Activated naive CD8-positive, alpha-beta T cell treated with anti-CD3 and anti-CD28 coated beads, Interleukin-2, amount 50 U/mL, for 24 hours (primary cell): Measurements from ENCODE around the gene B4GALNT3.
A peak's percentile ranks its signal among the peaks of the same experiment; 100 is the strongest.

Experiments
- ATAC-seq: fragments of 150-1000 bp; cut with Tn5 transposase; one replicate; pipeline ENCODE4 v1.10.0; 2021
- DNase-seq: peaks from one replicate; pipeline ENCODE4 v3.0.0; 2021
- H3K27ac Mint-ChIP-seq: one replicate; pipeline ENCODE4 v1.8.0; 2021; ENCODE audit warnings: mild to moderate bottlenecking, mixed read lengths
- H3K27me3 Mint-ChIP-seq: one replicate; pipeline ENCODE4 v1.8.0; 2021; ENCODE audit warnings: mixed read lengths
- H3K36me3 Mint-ChIP-seq: one replicate; pipeline ENCODE4 v1.8.0; 2021; ENCODE audit warnings: low read depth, mixed read lengths
- H3K4me1 Mint-ChIP-seq: one replicate; pipeline ENCODE4 v1.8.0; 2021; ENCODE audit warnings: mixed read lengths
- H3K4me3 Mint-ChIP-seq: one replicate; pipeline ENCODE4 v1.8.0; 2021; ENCODE audit warnings: mild to moderate bottlenecking, moderate library complexity, mixed read lengths
- H3K9me3 Mint-ChIP-seq: one replicate; pipeline ENCODE4 v1.8.0; 2021; ENCODE audit warnings: mixed read lengths

Gene B4GALNT3

DNA sequence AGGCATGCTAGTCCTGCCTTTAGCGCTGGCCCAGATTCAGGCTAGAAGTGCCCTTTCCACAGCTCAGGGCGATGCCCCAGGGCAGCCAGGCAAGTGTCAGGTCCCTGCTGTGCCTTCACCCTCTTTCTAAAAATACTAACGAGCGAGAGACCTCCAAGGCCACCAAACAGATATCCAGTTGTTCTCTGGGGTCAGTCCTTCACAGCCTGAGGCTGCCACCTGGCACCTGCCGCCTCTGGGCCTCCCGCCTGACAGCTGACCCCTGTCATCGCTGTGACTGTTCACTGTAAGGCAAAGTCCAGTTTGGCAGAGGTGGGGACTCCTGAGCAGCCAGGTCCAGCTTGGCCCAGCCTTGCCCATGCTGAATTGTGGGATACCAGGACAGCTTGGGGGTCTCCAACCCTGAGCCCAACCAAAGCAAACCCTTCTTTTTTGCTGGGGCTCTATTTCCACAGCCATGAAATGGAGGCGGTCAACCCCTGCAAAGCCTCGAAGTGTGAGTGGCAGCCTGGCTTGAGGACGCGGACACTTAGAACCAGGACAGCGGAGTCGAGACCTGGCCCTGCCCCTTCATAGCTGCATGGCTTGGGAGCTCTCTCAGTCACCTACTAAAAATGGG, 123.6 kb downstream of the B4GALNT3 start:
- Mint-ChIP-seq H3K36me3 (peaks cover under 1% of the 10 kb centered on the region), H3K27me3 (no peaks in the 10 kb centered on the region), H3K4me1 (no peaks in the 10 kb centered on the region), H3K27ac (no peak overlapping the region), H3K4me3 (no peak overlapping the region), H3K9me3 (peaks cover 1% of the 10 kb centered on the region)
- DNase-seq (no peak), ATAC-seq (no peak)

DNA sequence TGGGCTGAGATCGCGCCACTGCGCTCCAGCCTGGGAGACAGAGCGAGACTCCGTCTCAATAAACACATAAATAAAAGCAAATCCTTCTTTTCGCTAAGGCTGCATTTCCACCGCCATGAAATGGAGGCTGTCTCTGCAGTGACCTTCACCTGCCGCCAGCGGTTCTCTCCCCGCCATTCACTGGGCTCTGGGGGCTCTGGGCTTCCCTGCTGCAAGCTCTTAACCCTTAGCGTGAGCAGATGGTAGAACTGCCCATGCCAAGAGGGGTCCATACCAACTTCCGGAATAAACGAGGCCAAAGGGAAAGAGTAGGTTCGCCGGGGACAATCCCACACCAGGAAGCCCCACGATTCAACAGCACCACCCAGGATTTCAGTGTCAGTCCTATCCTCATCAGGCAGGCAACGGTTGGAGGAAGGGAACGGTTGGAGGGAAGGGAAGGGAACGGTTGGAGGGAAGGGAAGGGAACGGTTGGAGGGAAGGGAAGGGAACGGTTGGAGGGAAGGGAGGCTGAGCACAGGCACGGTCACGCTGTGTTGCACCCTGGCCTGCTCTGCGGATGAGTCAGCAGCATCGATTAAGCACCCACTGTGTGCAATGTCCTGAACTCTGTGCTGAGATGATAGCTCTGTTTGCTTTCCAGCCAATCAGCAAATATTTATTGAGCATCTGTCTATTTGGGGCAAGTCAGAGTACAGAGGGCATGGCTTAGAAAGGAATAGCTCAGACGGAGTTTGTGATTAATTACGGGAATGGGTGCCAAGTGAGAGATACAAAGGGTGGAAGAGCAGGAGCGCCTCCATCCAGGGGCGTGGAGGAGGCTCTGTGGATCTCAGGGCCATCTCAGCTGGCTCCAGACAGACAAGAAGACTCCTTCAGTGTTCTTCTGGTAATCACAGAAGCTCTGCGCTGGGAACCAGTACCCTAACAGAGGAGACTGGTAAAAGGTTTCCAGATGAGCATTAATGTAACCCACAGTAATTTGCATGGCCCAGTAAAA, 125.6 kb downstream of the B4GALNT3 start:
- Mint-ChIP-seq H3K4me3 (no peak overlapping the region), H3K27ac (no peak overlapping the region), H3K4me1 (no peaks in the 10 kb centered on the region), H3K27me3 (no peaks in the 10 kb centered on the region), H3K9me3 (peaks cover 4% of the 10 kb centered on the region), H3K36me3 (peaks cover 1% of the 10 kb centered on the region)
- ATAC-seq (no peak), DNase-seq (no peak)

DNA sequence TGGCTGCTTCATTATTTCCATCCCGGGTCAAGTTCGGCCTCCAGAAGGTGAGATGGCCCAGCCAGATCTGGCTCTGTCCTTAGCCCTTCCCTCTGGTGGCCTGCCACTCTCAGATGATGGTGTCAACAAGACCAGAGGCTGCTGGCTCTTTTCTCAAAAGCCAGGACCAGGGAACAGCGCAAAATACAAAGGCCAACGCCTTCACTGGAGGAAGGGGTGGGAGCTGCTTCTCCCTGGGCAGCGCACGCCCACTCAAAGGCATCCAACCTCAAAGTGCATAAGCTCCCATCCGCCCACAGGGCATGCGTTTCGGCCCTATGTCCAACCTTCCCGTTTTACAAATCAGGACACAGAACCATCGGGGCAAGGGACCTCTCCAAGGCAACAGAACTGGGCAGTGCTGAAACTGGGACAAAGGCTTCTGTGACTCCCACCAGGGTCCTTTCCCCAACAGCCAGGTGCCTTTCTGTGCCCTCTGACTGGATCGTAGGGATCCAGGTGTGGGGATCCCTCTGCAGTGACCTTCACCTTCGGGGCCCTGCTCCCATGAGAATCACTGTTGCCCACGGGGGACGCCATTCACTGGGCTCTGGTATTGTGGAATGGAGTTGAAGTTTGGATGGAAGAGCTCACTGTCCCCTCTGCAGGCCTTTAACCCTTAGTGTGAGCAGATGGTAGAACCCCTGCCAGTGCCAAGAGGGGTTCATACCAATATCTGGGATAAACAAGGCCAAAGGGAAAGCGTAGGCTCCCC, 126.8 kb downstream of the B4GALNT3 start:
- no peak for ATAC-seq
- Mint-ChIP-seq H3K4me3 (no peak overlapping the region), H3K36me3 (peaks cover 1% of the 10 kb centered on the region), H3K9me3 (peaks cover 4% of the 10 kb centered on the region), H3K27me3 (no peaks in the 10 kb centered on the region), H3K4me1 (no peaks in the 10 kb centered on the region), H3K27ac (no peak overlapping the region)
- DNase-seq, result no peak

DNA sequence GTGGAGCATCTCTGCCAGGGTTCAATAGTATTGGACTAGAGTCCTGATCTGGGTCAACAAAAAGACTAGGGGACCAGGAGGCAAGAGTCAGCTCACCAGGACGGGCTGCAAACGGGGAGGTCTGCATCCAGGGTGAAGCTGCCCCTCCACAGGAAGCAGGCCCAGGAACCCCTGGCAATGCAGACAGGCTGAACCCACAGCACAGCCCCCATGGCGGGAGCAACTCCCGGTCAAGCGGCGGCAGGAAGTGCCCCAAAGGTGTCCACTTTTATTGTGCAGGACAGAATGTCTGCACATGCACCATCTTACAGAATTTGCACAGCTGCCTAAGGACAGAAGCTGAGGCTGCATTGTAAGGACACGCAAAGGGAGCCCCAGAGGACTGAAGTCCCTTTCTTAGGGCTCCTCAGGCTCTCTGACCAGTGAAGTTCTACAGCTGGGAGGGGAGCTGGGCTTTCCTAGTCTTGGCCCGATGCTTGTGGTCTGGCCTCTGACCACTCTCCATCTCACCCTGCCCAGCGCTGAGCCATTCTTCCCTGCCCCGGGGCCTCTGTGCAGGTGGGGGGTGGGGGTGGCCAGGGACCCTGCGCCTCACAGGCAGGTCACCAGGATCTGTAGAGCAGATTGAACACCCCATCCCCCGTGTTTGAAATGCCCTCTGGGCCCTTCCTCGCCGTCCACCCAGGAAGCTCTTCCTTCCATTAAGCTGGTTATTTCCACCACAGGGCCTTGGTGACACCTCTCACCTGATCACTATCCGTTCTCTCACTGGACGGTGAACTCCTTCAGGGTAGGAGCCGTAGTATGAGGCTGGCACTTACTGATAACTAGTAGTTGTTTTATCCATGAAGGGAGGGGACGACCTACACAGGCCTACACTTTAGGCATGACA, 127.6 kb downstream of the B4GALNT3 start:
- Mint-ChIP-seq H3K27ac (no peak overlapping the region), H3K4me1 (no peaks in the 10 kb centered on the region)
- ATAC-seq, result no peak

DNA sequence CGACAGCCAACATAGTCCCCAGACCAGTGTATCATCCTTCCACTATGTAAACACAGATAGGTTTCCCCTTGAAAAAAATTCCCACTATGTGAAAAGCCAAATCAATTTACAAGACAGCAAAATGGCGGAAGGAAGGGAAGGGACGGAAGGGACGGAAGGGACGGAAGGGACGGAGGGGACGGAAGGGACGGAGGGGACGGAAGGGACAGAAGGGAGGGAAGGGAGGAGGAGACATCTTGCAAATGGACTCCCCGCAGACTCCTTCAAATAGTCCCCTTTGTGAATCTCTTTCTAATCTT, 128.2 kb downstream of the B4GALNT3 start:
- peaks cover 4% of the 10 kb centered on the region for H3K9me3 Mint-ChIP-seq
- peaks cover 1% of the 10 kb centered on the region for H3K36me3 Mint-ChIP-seq
- DNase-seq (no peak), ATAC-seq (no peak)
- H3K27ac Mint-ChIP-seq, result no peak overlapping the region
- H3K4me3 Mint-ChIP-seq, result no peak overlapping the region
- no peaks in the 10 kb centered on the region for H3K27me3 Mint-ChIP-seq
- H3K4me1 Mint-ChIP-seq, result no peaks in the 10 kb centered on the region

More for the DNA sequence above, 127.6 kb downstream of the B4GALNT3 start:
- DNase-seq, result no peak
- peaks cover 4% of the 10 kb centered on the region for H3K9me3 Mint-ChIP-seq
- H3K4me3 Mint-ChIP-seq, result no peak overlapping the region
- H3K36me3 Mint-ChIP-seq, result peaks cover 1% of the 10 kb centered on the region
- H3K27me3 Mint-ChIP-seq, result no peaks in the 10 kb centered on the region

DNA sequence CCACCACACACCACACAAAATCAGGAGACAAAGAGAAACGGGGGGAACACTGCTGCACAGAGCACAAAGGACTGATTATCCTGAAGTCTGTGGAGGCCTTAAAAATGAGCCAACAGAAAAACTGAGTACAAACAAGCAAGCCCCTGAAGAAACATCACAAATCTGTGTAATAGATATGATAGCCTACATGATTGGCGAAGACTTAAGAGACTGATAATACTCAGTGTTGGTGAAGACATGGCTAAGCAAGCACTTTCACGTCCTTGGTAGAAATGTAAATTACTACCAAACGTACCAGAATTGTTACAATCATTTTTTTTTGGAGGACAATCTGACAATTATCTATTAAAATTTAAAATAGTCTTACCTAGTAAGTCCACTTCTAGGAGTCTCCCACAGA, 128.9 kb downstream of the B4GALNT3 start:
- no peak overlapping the region for H3K27ac Mint-ChIP-seq

DNA sequence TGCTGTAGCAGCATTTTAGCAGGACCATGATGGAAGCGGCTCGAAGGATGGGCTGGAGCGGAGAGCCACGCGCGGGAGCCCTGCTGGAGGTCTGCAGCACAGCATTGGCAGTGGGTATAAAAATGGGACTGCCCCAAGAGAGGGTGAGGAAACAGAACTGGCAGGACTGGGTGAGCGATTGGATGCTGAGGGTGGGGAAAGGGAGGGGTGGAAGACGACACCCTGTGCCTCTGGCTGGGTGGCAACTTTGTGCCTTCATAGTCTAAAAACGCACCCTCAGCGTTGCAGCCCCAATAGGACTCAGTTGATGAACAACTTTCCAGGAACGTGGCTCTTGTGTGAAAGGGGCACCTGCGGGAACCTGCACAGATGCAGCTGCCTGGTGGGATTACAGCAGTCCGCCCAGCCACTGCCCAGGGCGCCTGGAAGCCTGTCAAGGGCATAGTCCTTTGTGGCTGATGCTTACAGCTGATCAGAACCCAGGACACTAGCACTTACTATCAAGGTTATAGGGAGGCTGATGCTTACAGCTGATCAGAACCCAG, 130.5 kb downstream of the B4GALNT3 start:
- no peak for ATAC-seq

More for the DNA sequence above, 128.9 kb downstream of the B4GALNT3 start:
- Mint-ChIP-seq H3K36me3 (peaks cover 1% of the 10 kb centered on the region), H3K9me3 (peaks cover 4% of the 10 kb centered on the region), H3K4me3 (no peak overlapping the region), H3K27me3 (no peaks in the 10 kb centered on the region), H3K4me1 (peaks cover 2% of the 10 kb centered on the region)
- ATAC-seq (no peak), DNase-seq (no peak)

DNA sequence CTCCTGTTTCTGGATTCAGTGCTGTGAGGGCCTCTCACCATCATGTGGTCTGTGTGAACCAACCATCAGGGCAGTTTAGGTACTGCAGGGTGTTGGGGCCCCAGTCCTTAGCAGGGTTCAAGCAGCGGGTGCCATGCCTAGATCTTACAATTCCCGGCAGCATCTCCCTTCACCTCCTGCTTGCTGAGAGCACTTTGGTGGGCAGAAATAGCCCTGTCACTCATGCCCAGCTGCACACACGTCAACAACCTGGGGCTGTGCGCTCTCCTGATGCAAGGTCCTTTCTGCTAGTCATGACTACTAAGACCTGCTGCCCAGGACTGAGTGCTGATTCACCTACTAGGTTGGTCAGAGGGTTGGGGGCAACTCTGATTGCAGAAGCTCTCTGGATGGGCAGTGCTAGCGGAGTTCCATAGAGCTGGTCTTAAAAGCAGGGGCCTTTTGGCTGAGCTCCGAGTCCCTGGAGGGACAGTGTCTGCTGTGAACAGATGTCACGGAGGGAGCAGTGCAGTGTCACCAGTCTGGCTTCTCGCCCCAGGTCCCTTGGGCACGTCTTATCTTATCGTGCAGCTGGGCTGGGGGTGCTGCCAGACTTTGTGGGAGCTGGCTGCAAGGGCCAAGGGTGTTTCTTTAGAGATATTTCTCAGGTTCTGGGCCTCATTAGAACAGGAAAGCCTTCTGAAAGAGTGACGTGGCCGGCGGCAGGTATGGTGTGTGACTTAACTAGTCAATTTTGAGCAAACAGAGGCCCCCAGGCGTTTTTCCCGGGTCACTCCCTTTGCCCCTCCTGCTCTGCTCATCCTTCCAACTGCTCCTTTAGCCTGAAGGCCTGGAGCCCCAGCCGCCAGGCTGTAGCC, 131.7 kb downstream of the B4GALNT3 start:
- Mint-ChIP-seq H3K9me3 (peaks cover 4% of the 10 kb centered on the region), H3K27ac (no peak overlapping the region)
- ATAC-seq, result peak; percentile 40

More for the DNA sequence above, 130.5 kb downstream of the B4GALNT3 start:
- H3K4me3 Mint-ChIP-seq, result no peak overlapping the region
- peaks cover 2% of the 10 kb centered on the region for H3K4me1 Mint-ChIP-seq
- peaks cover 1% of the 10 kb centered on the region for H3K36me3 Mint-ChIP-seq
- H3K27me3 Mint-ChIP-seq, result no peaks in the 10 kb centered on the region
- no peak for DNase-seq
- peaks cover 4% of the 10 kb centered on the region for H3K9me3 Mint-ChIP-seq
- H3K27ac Mint-ChIP-seq, result no peak overlapping the region

DNA sequence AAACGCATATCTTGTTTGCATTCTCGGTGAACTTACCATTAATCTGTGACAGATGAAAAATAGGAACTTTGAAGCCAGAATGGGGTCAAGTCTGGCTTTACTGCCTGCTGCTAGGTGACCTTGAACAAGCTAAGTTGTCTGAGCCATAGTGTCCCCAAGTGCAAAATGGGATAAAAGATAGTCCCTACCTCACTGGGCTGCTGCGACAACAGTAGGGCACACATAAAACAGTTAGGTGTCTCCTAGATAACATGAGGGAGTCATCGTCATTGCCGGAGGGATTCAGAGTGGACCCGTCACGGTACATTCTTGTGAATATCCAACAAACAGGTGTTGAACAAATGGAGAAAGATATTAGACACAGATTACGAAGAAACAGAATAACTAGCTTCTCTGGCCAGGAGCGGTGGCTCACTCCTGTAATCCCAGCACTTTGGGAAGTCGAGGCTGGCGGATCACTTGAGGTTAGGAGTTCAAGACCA, 132.3 kb downstream of the B4GALNT3 start:
- H3K4me1 Mint-ChIP-seq, result peaks cover 2% of the 10 kb centered on the region
- ATAC-seq, result no peak
- H3K36me3 Mint-ChIP-seq, result peaks cover 1% of the 10 kb centered on the region
- peaks cover 4% of the 10 kb centered on the region for H3K9me3 Mint-ChIP-seq
- no peaks in the 10 kb centered on the region for H3K27me3 Mint-ChIP-seq
- no peak overlapping the region for H3K27ac Mint-ChIP-seq
- no peak for DNase-seq
- H3K4me3 Mint-ChIP-seq, result no peak overlapping the region

More for the DNA sequence above, 131.7 kb downstream of the B4GALNT3 start:
- Mint-ChIP-seq H3K4me3 (no peak overlapping the region), H3K36me3 (peaks cover 1% of the 10 kb centered on the region), H3K4me1 (peaks cover 2% of the 10 kb centered on the region), H3K27me3 (no peaks in the 10 kb centered on the region)
- no peak for DNase-seq

DNA sequence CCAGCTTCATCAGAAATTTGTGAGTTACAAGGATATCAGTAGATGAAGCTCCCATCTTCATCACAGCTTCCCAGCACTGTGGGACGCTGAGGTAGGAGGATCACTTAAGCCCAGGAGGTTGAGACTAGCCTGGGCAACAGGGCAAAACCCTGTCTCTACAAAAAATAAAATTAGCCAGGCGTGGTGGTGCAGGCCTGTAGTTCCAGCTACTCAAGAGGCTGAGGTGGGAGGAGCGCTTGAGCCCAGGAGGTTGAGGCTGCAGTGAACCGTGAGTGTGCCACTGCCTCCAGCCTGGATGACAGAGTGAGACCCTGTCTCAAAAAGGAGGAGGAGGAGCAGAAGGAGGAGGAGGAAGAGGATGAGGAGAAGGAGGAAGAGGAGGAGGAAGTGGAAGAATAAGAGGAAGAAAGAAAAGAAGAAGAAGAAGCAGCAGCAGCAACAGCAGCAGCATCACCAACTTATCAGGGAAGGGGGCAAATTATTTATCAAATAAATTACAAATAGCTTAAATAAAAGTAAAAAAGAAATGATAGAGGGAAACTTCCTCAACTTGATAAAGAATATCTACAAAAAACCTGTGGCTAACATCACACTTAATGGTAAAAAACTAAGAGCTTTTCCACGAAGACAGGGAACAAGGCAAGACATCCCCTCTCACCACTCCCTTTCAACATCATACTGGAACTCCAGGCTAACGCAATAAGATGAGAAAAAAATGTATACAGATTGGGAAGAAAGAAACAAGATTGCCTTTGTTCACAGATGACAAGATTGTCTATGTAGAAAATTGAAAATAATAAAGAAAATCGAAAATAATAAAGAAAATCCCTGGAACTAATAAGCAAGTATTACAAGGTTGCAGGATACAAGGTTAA, 133.9 kb downstream of the B4GALNT3 start:
- Mint-ChIP-seq H3K4me1 (peaks cover 2% of the 10 kb centered on the region), H3K9me3 (no peaks in the 10 kb centered on the region), H3K36me3 (no peaks in the 10 kb centered on the region), H3K4me3 (no peak overlapping the region), H3K27ac (no peak overlapping the region), H3K27me3 (no peaks in the 10 kb centered on the region)
- DNase-seq (no peak), ATAC-seq (no peak)

DNA sequence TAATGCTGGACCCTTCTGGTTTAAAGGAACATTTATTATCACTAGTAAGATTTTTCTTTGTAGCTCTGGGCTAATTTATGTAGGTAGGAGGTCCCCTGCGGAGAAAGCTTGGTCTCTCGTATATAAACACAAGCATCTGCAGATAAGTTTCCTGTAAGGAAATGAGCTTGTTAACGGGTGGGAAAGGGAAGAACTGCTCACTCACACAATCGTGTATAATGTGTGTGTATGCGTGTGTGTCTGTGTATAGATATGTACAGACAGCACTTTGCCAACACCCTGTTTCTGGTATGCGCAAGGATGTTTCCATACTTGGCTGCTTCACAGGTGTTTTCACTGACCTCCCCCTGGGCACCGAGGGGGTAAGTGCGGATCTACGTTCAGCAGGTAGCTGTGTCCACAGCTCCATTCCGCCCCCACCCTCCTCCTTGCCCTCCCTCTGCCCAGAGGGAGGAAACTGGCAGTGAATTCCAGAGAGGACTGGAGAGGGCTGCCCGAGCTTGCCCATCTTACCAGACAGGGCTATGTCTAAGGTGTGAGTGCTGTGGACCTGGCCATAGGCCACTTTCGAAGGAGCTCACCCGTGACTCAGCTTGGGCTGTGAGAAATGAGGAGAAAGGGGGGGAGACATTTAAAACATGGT, 138.3 kb downstream of the B4GALNT3 start:
- Mint-ChIP-seq H3K4me3 (no peak overlapping the region), H3K4me1 (peaks cover 2% of the 10 kb centered on the region), H3K27ac (no peak overlapping the region), H3K9me3 (no peaks in the 10 kb centered on the region), H3K36me3 (no peaks in the 10 kb centered on the region), H3K27me3 (no peaks in the 10 kb centered on the region)
- DNase-seq, result no peak
- ATAC-seq, result no peak

DNA sequence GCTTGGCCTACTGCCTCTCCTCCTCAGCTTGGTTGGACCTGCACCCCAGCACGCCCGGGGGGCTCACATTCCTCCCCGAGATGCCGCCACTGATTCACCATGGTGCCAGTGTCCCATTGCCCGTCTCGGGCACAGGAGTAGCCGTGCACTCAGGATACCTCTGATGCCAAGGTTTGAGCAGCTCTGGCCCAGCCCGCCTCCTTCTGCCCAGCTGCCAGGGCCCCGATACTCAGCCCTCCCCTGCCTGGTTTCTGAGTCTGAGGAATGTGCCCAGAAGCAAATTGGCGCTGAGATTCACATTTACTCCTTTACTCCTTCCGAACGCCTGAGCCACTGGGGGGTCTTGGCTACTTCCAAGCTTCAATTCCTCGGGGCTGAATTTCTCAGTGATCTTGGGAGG, 140.0 kb downstream of the B4GALNT3 start:
- DNase-seq, result no peak
- no peaks in the 10 kb centered on the region for H3K27me3 Mint-ChIP-seq
- H3K4me3 Mint-ChIP-seq, result no peak overlapping the region
- no peaks in the 10 kb centered on the region for H3K9me3 Mint-ChIP-seq
- H3K36me3 Mint-ChIP-seq, result peaks cover 2% of the 10 kb centered on the region
- H3K4me1 Mint-ChIP-seq, result no peaks in the 10 kb centered on the region
- H3K27ac Mint-ChIP-seq, result no peak overlapping the region
- ATAC-seq, result no peak
